Measurements from ENCODE around the gene C16orf96. TPM values are rescaled to one million over a fixed set of nuclear protein-coding genes. Genes with fewer than 3 reads are reported as not detected.

Gene C16orf96
- total RNA-seq, 1 experiment from 2014 or later: not detected

- in situ Hi-C loops (cut with HindIII; ENCODE audit: low pct_unique_long_range_greater_than_20kb, low sequenced_read_pairs): no loop called here
- DNase-seq (ENCODE audit: low read depth, low spot score): no peak
Observed at GRCh38 chr16:4588386-4588785, 32.2 kb downstream of the C16orf96 start.

- DNase-seq (ENCODE audit: low read depth, low spot score): no peak
- in situ Hi-C loops (cut with HindIII; ENCODE audit: low pct_unique_long_range_greater_than_20kb, low sequenced_read_pairs): no loop called here
Observed at GRCh38 chr16:4588961-4589360, 32.8 kb downstream of the C16orf96 start.

DNA sequence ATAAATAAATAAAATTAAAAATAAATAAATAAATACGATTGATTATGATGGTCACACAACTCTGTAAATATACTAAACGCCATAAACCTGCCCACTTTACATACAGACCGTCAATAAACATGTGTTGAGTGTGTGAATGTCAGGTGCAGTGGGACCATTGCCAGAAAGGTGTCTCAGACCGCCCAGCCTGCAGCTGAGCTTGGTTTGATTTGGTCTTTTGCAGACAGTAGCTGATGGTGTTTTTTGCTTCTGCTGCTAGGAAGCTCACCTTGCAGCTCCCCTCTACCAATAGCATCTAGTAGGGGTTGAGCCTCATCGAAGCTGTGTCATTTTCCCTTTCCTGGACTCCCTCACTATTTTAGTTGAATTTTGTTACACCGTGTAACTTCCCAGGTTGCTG, 35.1 kb downstream of the C16orf96 start:
- in situ Hi-C loops (cut with HindIII; ENCODE audit: low pct_unique_long_range_greater_than_20kb, low sequenced_read_pairs): no loop called here

DNA sequence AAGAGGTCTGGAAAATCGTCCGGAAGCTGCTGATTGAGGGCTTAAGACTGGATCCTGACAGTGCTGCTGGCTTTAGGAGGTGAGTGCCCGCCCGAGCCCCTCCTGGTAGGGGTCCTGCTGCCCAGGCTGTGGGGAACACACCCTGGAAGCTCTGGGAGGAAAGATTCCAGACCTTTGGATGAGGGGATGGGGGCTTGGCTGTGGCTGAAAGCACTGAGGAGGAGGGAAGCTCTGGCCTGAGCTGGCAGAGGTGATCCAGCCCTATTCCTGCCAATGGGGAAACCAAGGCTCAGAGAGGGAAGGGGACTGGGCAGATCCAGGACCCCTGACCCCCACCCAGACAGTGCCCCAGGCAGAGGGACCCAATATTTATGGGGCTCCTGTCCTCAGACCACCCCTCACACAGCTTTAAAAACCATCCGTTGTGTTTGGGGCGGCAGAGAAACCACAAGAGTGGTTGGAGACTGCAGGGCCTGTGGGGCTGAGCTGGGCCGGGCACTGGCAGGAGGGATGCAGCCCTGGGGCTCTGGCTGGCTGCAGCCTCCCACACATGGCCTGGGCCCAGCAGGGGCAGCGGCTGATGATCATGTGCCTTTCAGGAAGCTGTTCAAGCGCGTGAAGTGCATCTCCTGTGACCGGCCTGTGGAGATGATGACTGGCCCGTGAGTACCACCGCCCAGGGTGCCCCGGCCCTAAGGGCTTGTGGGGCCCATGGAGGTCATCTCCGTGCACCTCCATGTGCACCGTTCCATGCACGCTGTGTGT, 35.7 kb downstream of the C16orf96 start:
- peak; percentile 75 for DNase-seq (ENCODE audit: low read depth, low spot score)
- in situ Hi-C loops (cut with HindIII; ENCODE audit: low pct_unique_long_range_greater_than_20kb, low sequenced_read_pairs): no loop called here

More for the DNA sequence above, 35.1 kb downstream of the C16orf96 start:
- no peak for DNase-seq (ENCODE audit: low read depth, low spot score)

- in situ Hi-C loops (cut with HindIII; ENCODE audit: low pct_unique_long_range_greater_than_20kb, low sequenced_read_pairs): no loop called here
- DNase-seq (ENCODE audit: low read depth, low spot score): no peak
Observed at GRCh38 chr16:4593086-4593485, 36.9 kb downstream of the C16orf96 start.

DNA sequence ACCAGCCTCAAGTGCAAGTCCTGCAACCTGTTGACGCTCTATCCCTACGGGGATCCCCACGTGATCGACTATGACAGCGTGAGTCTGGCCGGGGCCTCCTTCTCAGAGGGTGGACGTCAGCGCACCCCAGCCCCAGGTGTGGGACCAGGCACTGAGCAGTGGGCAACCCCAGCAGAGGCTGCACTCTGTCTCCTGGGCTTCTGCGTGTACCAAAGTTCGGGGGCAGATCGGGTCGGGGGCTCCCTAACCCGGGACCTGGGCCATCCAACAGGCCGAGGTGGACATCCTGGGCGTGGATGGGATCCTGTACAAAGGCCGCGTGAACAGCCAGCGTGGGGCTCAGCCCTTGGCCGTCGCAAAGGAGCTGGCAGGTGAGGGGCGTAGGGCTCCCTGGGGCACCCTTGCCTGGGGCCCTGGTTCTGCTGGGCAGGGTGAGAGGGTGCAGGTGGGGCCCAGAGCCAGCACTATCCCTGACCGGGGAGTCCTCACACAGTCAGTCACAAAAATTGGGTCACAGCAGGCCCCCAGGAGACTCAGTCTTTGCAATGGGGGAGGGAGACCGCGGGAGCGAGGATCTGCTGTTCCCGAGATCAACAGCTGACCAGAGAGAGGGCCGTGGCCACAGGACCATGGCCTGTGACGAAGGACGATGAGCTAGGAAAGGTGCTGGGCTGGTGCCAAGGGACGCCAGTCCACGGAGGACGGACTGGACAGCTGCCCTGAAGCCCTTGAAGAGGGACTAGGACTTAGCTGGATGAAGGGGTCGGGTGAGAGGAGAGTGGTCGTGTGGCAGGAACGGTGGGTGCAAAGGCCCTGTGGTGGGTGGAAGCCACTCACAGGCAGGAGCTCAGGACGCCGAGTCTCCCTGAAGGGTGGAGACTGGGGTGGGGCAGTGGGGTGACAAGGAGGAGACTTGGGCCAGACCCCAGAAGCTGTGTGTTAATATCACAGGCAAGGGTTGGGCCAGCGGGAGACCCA, 38.6 kb downstream of the C16orf96 start:
- in situ Hi-C loops (cut with HindIII; ENCODE audit: low pct_unique_long_range_greater_than_20kb, low sequenced_read_pairs): no loop called here
- DNase-seq (ENCODE audit: low read depth, low spot score): no peak

DNA sequence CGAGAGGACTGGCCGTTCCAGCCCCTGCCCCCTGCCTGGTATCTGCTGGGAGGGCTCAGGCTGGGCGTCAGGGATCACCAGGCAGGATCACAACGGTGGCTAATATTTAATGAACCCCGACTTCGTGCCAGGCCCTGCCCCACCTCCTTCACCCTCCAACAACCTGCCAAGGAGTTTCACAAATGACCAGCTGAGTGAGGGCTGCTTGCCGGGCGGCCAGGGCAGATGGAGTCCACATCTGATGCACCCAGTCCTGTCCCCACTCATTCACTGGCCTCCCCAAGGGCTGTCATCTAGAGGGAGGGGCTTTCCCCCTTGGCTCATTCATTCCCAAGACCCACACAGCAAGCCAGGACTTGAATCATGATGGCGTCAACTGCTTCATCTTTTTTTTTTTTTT, 41.0 kb downstream of the C16orf96 start:
- DNase-seq (ENCODE audit: low read depth, low spot score): no peak
- in situ Hi-C loops (cut with HindIII; ENCODE audit: low pct_unique_long_range_greater_than_20kb, low sequenced_read_pairs): no loop called here

GRCh38 chr16:4599037-4599436, 42.9 kb downstream of the C16orf96 start:
- in situ Hi-C loops (cut with HindIII; ENCODE audit: low pct_unique_long_range_greater_than_20kb, low sequenced_read_pairs): no loop called here
- no peak for DNase-seq (ENCODE audit: low read depth, low spot score)

- DNase-seq (ENCODE audit: low read depth, low spot score): no peak
- in situ Hi-C loops (cut with HindIII; ENCODE audit: low pct_unique_long_range_greater_than_20kb, low sequenced_read_pairs): no loop called here
Observed at GRCh38 chr16:4599545-4599944, 43.4 kb downstream of the C16orf96 start.

- no peak for DNase-seq (ENCODE audit: low read depth, low spot score)
Observed at GRCh38 chr16:4601036-4601863, 45.1 kb downstream of the C16orf96 start.

GRCh38 chr16:4601864-4602186, 45.7 kb downstream of the C16orf96 start:
- DNase-seq (ENCODE audit: low read depth, low spot score): no peak
- in situ Hi-C loops (cut with HindIII; ENCODE audit: low pct_unique_long_range_greater_than_20kb, low sequenced_read_pairs): no loop called here

More at GRCh38 chr16:4601036-4601863, 45.1 kb downstream of the C16orf96 start:
- in situ Hi-C loops (cut with HindIII; ENCODE audit: low pct_unique_long_range_greater_than_20kb, low sequenced_read_pairs): no loop called here

DNA sequence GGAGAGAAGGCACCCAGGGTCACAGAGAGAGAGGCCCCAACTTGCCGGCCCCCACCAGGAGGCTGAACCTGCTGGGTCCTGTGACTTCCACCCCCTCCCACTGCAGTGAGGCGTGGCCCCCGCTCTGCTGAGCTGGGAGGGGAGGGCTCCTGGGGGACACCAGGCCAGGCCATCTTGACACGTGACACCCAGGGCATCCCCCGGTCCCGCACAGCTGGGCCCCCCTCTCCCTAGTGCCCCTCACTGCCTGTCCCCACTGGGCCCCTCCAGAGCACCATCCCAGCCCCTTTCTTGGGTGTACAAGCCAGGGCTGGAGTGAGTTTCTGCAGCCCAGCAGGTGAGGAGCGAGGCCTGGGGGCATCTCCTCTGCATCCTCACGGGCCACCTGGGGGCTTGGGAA, 46.2 kb downstream of the C16orf96 start:
- in situ Hi-C loops (cut with HindIII; ENCODE audit: low pct_unique_long_range_greater_than_20kb, low sequenced_read_pairs): no loop called here
- no peak for DNase-seq (ENCODE audit: low read depth, low spot score)

DNA sequence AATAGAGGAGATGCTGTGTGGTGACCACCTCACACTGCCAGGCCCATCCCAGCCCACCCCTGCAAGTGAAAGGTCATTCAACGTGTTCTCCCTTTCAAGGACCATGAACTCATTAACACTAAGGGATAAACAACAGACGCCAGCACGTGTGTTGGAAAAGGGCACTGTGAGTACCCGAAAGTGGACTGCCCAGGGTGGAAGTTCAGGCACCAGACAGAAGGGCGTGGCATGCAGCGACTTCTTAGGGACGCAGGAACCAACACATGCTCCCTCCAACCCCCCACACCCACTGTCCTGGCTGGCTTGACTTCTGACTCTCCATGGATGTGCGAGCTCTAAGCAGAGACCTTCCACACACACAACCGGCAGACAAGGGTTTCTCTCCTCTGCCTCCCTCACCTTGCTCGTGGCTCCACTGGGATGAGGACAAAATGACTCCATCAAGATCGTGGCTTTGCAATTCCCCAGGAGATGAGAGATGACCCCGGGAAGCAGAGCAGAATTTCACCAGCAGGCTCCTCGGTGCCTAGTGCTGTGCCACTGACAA, 47.6 kb downstream of the C16orf96 start:
- no peak for DNase-seq (ENCODE audit: low read depth, low spot score)
- in situ Hi-C loops (cut with HindIII; ENCODE audit: low pct_unique_long_range_greater_than_20kb, low sequenced_read_pairs): no loop called here

DNA sequence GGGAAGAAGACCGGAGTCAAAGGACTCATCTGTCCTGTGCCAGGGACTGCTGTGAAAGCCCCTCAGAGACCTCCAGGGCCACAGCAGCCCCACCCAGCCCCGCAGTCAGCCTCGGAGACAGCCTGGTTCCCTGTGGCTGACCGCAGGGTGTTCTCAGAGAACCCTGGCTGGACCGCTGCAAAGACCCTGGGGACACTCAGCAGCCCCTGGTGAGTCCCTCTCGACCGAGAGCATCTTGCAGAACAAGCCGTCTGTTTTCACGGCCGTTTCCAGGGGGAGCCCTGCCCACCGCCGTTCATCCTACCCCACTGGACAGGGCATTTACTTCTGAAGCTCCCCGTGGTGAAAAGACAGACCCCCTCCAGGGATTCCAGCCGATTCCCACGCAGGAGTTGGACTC, 48.3 kb downstream of the C16orf96 start:
- no peak for DNase-seq (ENCODE audit: low read depth, low spot score)
- in situ Hi-C loops (cut with HindIII; ENCODE audit: low pct_unique_long_range_greater_than_20kb, low sequenced_read_pairs): no loop called here

DNA sequence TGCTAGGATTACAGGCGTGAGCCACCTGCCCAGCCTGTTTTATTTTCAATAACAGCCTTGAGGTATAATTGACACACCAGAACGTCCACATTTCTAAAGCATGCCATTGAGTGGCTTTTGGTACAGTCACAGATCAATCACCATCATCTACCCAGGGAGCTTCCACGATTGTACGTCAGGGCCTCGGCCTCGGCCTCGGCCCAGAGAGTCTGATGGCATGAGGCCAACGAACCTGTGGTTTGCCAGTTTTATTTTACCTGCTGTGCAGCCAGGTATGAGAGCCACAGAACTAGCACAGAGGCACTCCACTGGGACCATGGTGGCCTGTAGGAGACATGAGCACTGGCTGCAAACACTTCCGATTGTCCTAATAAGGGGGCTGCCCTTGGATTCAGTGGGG, 50.2 kb downstream of the C16orf96 start:
- in situ Hi-C loops (cut with HindIII; ENCODE audit: low pct_unique_long_range_greater_than_20kb, low sequenced_read_pairs): no loop called here
- no peak for DNase-seq (ENCODE audit: low read depth, low spot score)

DNA sequence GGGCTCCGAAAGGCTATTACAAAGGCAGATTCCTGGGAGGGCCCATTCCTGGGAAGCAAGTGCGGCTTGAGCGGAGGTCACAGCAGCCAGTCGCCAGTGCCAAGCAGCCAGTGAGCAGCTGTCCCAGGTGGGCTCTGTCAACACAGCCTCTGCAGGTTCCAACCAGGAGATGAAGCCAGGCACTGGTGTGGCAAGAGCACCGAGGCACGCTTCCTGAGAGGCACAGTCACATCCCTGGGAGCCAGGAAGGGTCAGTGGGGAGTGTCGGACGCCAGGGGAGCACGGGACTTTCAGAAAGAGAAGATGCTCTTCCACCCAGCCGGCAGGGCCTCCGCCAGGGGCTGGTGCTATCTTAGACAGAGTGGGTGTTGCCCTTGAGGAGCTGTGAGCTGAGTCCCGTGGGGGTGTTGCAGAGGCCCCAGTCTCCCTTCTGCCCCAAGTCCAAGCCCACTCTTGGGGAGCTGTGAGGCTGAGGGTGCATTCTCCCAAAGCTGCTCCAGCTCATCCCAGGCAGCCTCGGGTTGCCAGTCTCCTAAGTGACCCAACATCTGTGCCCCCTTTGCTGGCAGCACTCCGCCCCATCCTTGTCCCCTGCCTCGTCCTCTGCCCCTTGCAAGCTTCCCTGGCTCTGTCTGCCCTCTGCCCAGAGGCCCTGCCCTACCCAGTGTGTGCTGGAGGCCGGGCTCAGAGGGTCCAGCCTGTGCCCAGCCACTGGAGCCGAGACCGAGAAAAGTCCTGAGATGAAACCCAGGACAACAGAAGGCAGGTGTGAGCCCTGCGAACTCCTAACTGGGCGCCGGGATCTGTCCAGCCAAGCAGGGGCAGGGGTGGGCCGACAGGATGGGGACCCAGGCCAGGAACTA, 51.9 kb downstream of the C16orf96 start:
- no peak for DNase-seq (ENCODE audit: low read depth, low spot score)
- in situ Hi-C loops (cut with HindIII; ENCODE audit: low pct_unique_long_range_greater_than_20kb, low sequenced_read_pairs): no loop called here

DNA sequence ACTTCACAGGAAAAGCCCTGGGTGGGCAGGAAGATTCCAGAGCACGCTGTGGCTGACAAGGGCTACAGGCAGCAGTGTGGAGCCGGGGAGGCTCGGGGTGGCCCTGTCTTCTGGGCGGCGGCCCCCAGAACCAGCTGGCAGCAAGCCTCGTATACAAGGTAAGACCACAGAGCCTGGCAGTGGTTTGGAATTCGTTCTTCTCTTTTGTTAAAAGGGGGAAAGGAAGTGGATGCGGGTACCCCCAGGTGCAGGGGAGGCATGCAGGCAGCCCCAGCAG, 52.5 kb downstream of the C16orf96 start:
- in situ Hi-C loops (cut with HindIII; ENCODE audit: low pct_unique_long_range_greater_than_20kb, low sequenced_read_pairs): no loop called here
- DNase-seq (ENCODE audit: low read depth, low spot score): no peak
